Measurements from ENCODE around the gene DPM1. TPM values are rescaled to one million over a fixed set of nuclear protein-coding genes. Genes with fewer than 3 reads are reported as not detected.
"Not testable (repeated sequence)": the region's sequence is repeated elsewhere in the genome, so short reads cannot be mapped to it uniquely, and the experiment has no call there.

DPM1 gene
- total RNA-seq, 1 donor from 2014 or later: 40.2 TPM

- no peak overlapping the region for H3K9ac ChIP-seq (ENCODE audit: low read depth in 1 of 3, low read length in 3 of 3)
- peaks cover 22 to 41% (median 34%) of the 10 kb centered on the region in 3 donors for H3K27me3 ChIP-seq (ENCODE audit: control insufficient read depth in 3 of 3, insufficient read depth in 3 of 3, low read length in 3 of 3)
- no peak overlapping the region for H3K4me3 ChIP-seq (ENCODE audit: low read length in 3 of 3)
Measured at GRCh38 chr20:50980851-50981713, 22.8 kb upstream of the DPM1 start.

GRCh38 chr20:50980071-50980681 lies 21.8 kb upstream of the DPM1 start:
- H3K4me3 ChIP-seq (ENCODE audit: low read length in 3 of 3): no peak overlapping the region
- no peak overlapping the region for H3K27ac ChIP-seq (ENCODE audit: low read depth, low read length)
- H3K9ac ChIP-seq (ENCODE audit: low read depth in 1 of 3, low read length in 3 of 3): no peak overlapping the region
- H3K36me3 ChIP-seq (ENCODE audit: control insufficient read depth in 3 of 3, insufficient read depth in 3 of 3, low read length in 3 of 3): no peaks in the 10 kb centered on the region
- peaks cover 22 to 44% (median 39%) of the 10 kb centered on the region in 3 donors for H3K27me3 ChIP-seq (ENCODE audit: control insufficient read depth in 3 of 3, insufficient read depth in 3 of 3, low read length in 3 of 3)
- peaks cover 0 to 5% (median 0%) of the 10 kb centered on the region in 3 donors for H3K4me1 ChIP-seq (ENCODE audit: control insufficient read depth in 3 of 3, insufficient read depth in 3 of 3, low read length in 3 of 3)
- no peaks in the 10 kb centered on the region for H3K9me3 ChIP-seq (ENCODE audit: control insufficient read depth in 3 of 3, low read length in 3 of 3)

More at GRCh38 chr20:50980851-50981713, 22.8 kb upstream of the DPM1 start:
- Histone ChIP-seq H3K36me3 (ENCODE audit: control insufficient read depth in 3 of 3, insufficient read depth in 3 of 3, low read length in 3 of 3) (no peaks in the 10 kb centered on the region), H3K27ac (ENCODE audit: low read depth, low read length) (no peak overlapping the region), H3K4me1 (ENCODE audit: control insufficient read depth in 3 of 3, insufficient read depth in 3 of 3, low read length in 3 of 3) (peaks cover 0 to 5% (median 0%) of the 10 kb centered on the region in 3 donors), H3K9me3 (ENCODE audit: control insufficient read depth in 3 of 3, low read length in 3 of 3) (no peaks in the 10 kb centered on the region)

- H3K27me3 ChIP-seq (ENCODE audit: control insufficient read depth in 3 of 3, insufficient read depth in 3 of 3, low read length in 3 of 3): peaks cover 16 to 39% (median 36%) of the 10 kb centered on the region in 3 donors
- H3K9me3 ChIP-seq (ENCODE audit: control insufficient read depth in 3 of 3, low read length in 3 of 3); H3K36me3 ChIP-seq (ENCODE audit: control insufficient read depth in 3 of 3, insufficient read depth in 3 of 3, low read length in 3 of 3); H3K9ac ChIP-seq (ENCODE audit: low read depth in 1 of 3, low read length in 3 of 3); H3K4me1 ChIP-seq (ENCODE audit: control insufficient read depth in 3 of 3, insufficient read depth in 3 of 3, low read length in 3 of 3); H3K4me3 ChIP-seq (ENCODE audit: low read length in 3 of 3); H3K27ac ChIP-seq (ENCODE audit: low read depth, low read length): not testable (repeated sequence)
Measured at GRCh38 chr20:50978533-50978932, 20.2 kb upstream of the DPM1 start.

- Histone ChIP-seq H3K27me3 (ENCODE audit: control insufficient read depth in 3 of 3, insufficient read depth in 3 of 3, low read length in 3 of 3) (peaks cover 12 to 37% (median 33%) of the 10 kb centered on the region in 3 donors), H3K4me1 (ENCODE audit: control insufficient read depth in 3 of 3, insufficient read depth in 3 of 3, low read length in 3 of 3) (peaks cover 0 to 5% (median 0%) of the 10 kb centered on the region in 3 donors), H3K4me3 (ENCODE audit: low read length in 3 of 3) (no peak overlapping the region), H3K27ac (ENCODE audit: low read depth, low read length) (no peak overlapping the region), H3K9me3 (ENCODE audit: control insufficient read depth in 3 of 3, low read length in 3 of 3) (no peaks in the 10 kb centered on the region), H3K9ac (ENCODE audit: low read depth in 1 of 3, low read length in 3 of 3) (no peak overlapping the region), H3K36me3 (ENCODE audit: control insufficient read depth in 3 of 3, insufficient read depth in 3 of 3, low read length in 3 of 3) (no peaks in the 10 kb centered on the region)
Measured at GRCh38 chr20:50977066-50978021, 19.0 kb upstream of the DPM1 start.

GRCh38 chr20:50975701-50976330 lies 17.5 kb upstream of the DPM1 start:
- Histone ChIP-seq H3K27me3 (ENCODE audit: control insufficient read depth in 3 of 3, insufficient read depth in 3 of 3, low read length in 3 of 3) (peaks cover 12 to 23% (median 21%) of the 10 kb centered on the region in 3 donors), H3K9me3 (ENCODE audit: control insufficient read depth in 3 of 3, low read length in 3 of 3) (no peaks in the 10 kb centered on the region), H3K9ac (ENCODE audit: low read depth in 1 of 3, low read length in 3 of 3) (no peak overlapping the region), H3K4me1 (ENCODE audit: control insufficient read depth in 3 of 3, insufficient read depth in 3 of 3, low read length in 3 of 3) (no peaks in the 10 kb centered on the region), H3K4me3 (ENCODE audit: low read length in 3 of 3) (no peak overlapping the region), H3K27ac (ENCODE audit: low read depth, low read length) (no peak overlapping the region), H3K36me3 (ENCODE audit: control insufficient read depth in 3 of 3, insufficient read depth in 3 of 3, low read length in 3 of 3) (no peaks in the 10 kb centered on the region)

GRCh38 chr20:50969912-50970311 lies 11.6 kb upstream of the DPM1 start:
- H3K4me1 ChIP-seq (ENCODE audit: control insufficient read depth in 3 of 3, insufficient read depth in 3 of 3, low read length in 3 of 3): no peaks in the 10 kb centered on the region
- no peak overlapping the region for H3K4me3 ChIP-seq (ENCODE audit: low read length in 3 of 3)
- no peaks in the 10 kb centered on the region for H3K36me3 ChIP-seq (ENCODE audit: control insufficient read depth in 3 of 3, insufficient read depth in 3 of 3, low read length in 3 of 3)
- H3K9me3 ChIP-seq (ENCODE audit: control insufficient read depth in 3 of 3, low read length in 3 of 3): no peaks in the 10 kb centered on the region
- no peak overlapping the region for H3K27ac ChIP-seq (ENCODE audit: low read depth, low read length)
- no peak overlapping the region for H3K9ac ChIP-seq (ENCODE audit: low read depth in 1 of 3, low read length in 3 of 3)
- H3K27me3 ChIP-seq (ENCODE audit: control insufficient read depth in 3 of 3, insufficient read depth in 3 of 3, low read length in 3 of 3): no peaks in the 10 kb centered on the region

- Histone ChIP-seq H3K27ac (ENCODE audit: low read depth, low read length) (no peak overlapping the region), H3K9me3 (ENCODE audit: control insufficient read depth in 3 of 3, low read length in 3 of 3) (no peaks in the 10 kb centered on the region), H3K36me3 (ENCODE audit: control insufficient read depth in 3 of 3, insufficient read depth in 3 of 3, low read length in 3 of 3) (no peaks in the 10 kb centered on the region), H3K27me3 (ENCODE audit: control insufficient read depth in 3 of 3, insufficient read depth in 3 of 3, low read length in 3 of 3) (no peaks in the 10 kb centered on the region), H3K9ac (ENCODE audit: low read depth in 1 of 3, low read length in 3 of 3) (no peak overlapping the region), H3K4me3 (ENCODE audit: low read length in 3 of 3) (no peak overlapping the region), H3K4me1 (ENCODE audit: control insufficient read depth in 3 of 3, insufficient read depth in 3 of 3, low read length in 3 of 3) (no peaks in the 10 kb centered on the region)
Measured at GRCh38 chr20:50969435-50969834, 11.1 kb upstream of the DPM1 start.

GRCh38 chr20:50968289-50968688 lies 10.0 kb upstream of the DPM1 start:
- Histone ChIP-seq H3K27ac (ENCODE audit: low read depth, low read length) (no peak overlapping the region), H3K9ac (ENCODE audit: low read depth in 1 of 3, low read length in 3 of 3) (no peak overlapping the region), H3K4me3 (ENCODE audit: low read length in 3 of 3) (no peak overlapping the region), H3K9me3 (ENCODE audit: control insufficient read depth in 3 of 3, low read length in 3 of 3) (no peaks in the 10 kb centered on the region), H3K4me1 (ENCODE audit: control insufficient read depth in 3 of 3, insufficient read depth in 3 of 3, low read length in 3 of 3) (no peaks in the 10 kb centered on the region), H3K27me3 (ENCODE audit: control insufficient read depth in 3 of 3, insufficient read depth in 3 of 3, low read length in 3 of 3) (no peaks in the 10 kb centered on the region), H3K36me3 (ENCODE audit: control insufficient read depth in 3 of 3, insufficient read depth in 3 of 3, low read length in 3 of 3) (no peaks in the 10 kb centered on the region)

- no peaks in the 10 kb centered on the region for H3K4me1 ChIP-seq (ENCODE audit: control insufficient read depth in 3 of 3, insufficient read depth in 3 of 3, low read length in 3 of 3)
- H3K27ac ChIP-seq (ENCODE audit: low read depth, low read length): no peak overlapping the region
- H3K36me3 ChIP-seq (ENCODE audit: control insufficient read depth in 3 of 3, insufficient read depth in 3 of 3, low read length in 3 of 3): no peaks in the 10 kb centered on the region
- no peak overlapping the region for H3K9ac ChIP-seq (ENCODE audit: low read depth in 1 of 3, low read length in 3 of 3)
- no peaks in the 10 kb centered on the region for H3K9me3 ChIP-seq (ENCODE audit: control insufficient read depth in 3 of 3, low read length in 3 of 3)
- no peaks in the 10 kb centered on the region for H3K27me3 ChIP-seq (ENCODE audit: control insufficient read depth in 3 of 3, insufficient read depth in 3 of 3, low read length in 3 of 3)
- H3K4me3 ChIP-seq (ENCODE audit: low read length in 3 of 3): no peak overlapping the region
Measured at GRCh38 chr20:50967586-50967985, 9.3 kb upstream of the DPM1 start.
